Kasumi-1 (cell line): ENCODE results near the gene C18orf54.
A peak's percentile ranks its signal among the peaks of the same experiment; 100 is the strongest.
"Not testable (repeated sequence)": the region's sequence is repeated elsewhere in the genome, so short reads cannot be mapped to it uniquely, and the experiment has no call there.

Experiments
- DNase-seq, 2 experiments: peaks; one replicate each; lab custom pipeline; 2025; lab: John Stamatoyannopoulos, UW

The C18orf54 gene

GRCh38 chr18:54357660-54358494, at the start of gene C18orf54, which contains the start of gene STARD6:
Gene C18orf54, plus strand, starts transcription at chr18:54357906. Its CDS starts 2,667 bp downstream, at chr18:54360573.
Gene STARD6, minus strand, starts transcription at chr18:54357858. Its CDS starts 3,285 bp downstream, at chr18:54354573.
- peak; percentile 88 to 91 for DNase-seq

- not testable (repeated sequence) for DNase-seq
Observed at GRCh38 chr18:54309564-54309963, 48.1 kb upstream of the C18orf54 start.

- peak; percentile 5 to 22 for DNase-seq
Observed at GRCh38 chr18:54316071-54316820, 41.5 kb upstream of the C18orf54 start.

- DNase-seq, result no peak
Observed at GRCh38 chr18:54323561-54323960, 34.1 kb upstream of the C18orf54 start.

GRCh38 chr18:54323970-54324369, 33.7 kb upstream of the C18orf54 start:
- no peak for DNase-seq

- DNase-seq, result no peak
Observed at GRCh38 chr18:54327818-54328217, 29.9 kb upstream of the C18orf54 start.

GRCh38 chr18:54329787-54330186, 27.9 kb upstream of the C18orf54 start:
- DNase-seq, result no peak

- peak; percentile 16 to 19 for DNase-seq
Observed at GRCh38 chr18:54330768-54331548, 26.7 kb upstream of the C18orf54 start.

- no peak for DNase-seq
Observed at GRCh38 chr18:54335638-54336173, 22.0 kb upstream of the C18orf54 start.

GRCh38 chr18:54338230-54338629, 19.5 kb upstream of the C18orf54 start:
- no peak for DNase-seq

- no peak for DNase-seq
Observed at GRCh38 chr18:54351186-54351585, 6.5 kb upstream of the C18orf54 start.

- peak; percentile 59 to 64 for DNase-seq
Observed at GRCh38 chr18:54357082-54357659, 535 bp upstream of the C18orf54 start.

- peak; percentile 53 to 60 for DNase-seq
Observed at GRCh38 chr18:54358495-54359040, 862 bp downstream of the C18orf54 start.

GRCh38 chr18:54359233-54359632, 1.5 kb downstream of the C18orf54 start:
- DNase-seq, result no peak

- no peak for DNase-seq
Observed at GRCh38 chr18:54360406-54360805, 2.7 kb downstream of the C18orf54 start.

- DNase-seq, result no peak
Observed at GRCh38 chr18:54378057-54378456, 20.4 kb downstream of the C18orf54 start.

GRCh38 chr18:54381640-54382039, 23.9 kb downstream of the C18orf54 start:
- no peak for DNase-seq

GRCh38 chr18:54382076-54382475, 24.4 kb downstream of the C18orf54 start:
- no peak for DNase-seq

GRCh38 chr18:54382733-54383252, 25.1 kb downstream of the C18orf54 start:
- DNase-seq, result no peak

GRCh38 chr18:54386043-54386442, 28.3 kb downstream of the C18orf54 start:
- DNase-seq, result no peak
